Panc1 (cell line): ENCODE measurements around the gene NMB. TPM values are rescaled to one million over a fixed set of nuclear protein-coding genes. Genes with fewer than 3 reads are reported as not detected.

Experiments
- ATAC-seq: fragments of 200-7000 bp; cut with Tn5 transposase; 2 replicates; pipeline ENCODE4 v1.9.1; 2020; ENCODE audit warnings: mild to moderate bottlenecking, moderate library complexity
- BruUV-seq: library from RNA; stranded (reverse); fragments of 400-500 nt; replicated peaks from 2 replicates; lab custom pipeline; 2021; lab: Mats Ljungman, UMichigan
- CTCF ChIA-PET: fragments of 300-600 bp; sonication (Branson Sonifier 250); formaldehyde crosslinking; loops from one replicate; lab custom pipeline; 2022; ENCODE audit warnings: antibody characterized with exemption; lab: Charles Lee
- POLR2A ChIA-PET: fragments of 300-600 bp; sonication (Branson Sonifier 250); formaldehyde crosslinking; loops from one replicate; lab custom pipeline; 2022; ENCODE audit warnings: antibody characterized with exemption; lab: Charles Lee
- DNase-seq: peaks from one replicate; pipeline ENCODE4 v3.0.0-alpha.2; 2010; ENCODE audit warnings: low read depth, low spot score
- H3K27ac ChIP-seq: 2 replicates; pipeline ENCODE4 v1.5.1; 2011; ENCODE audit warnings: mild to moderate bottlenecking, low read length, inconsistent platforms
- H3K27me3 ChIP-seq: fragments of 200-500 bp; sonication (Bioruptor generic); 2 replicates; pipeline ENCODE4 v1.6.0; 2014; ENCODE audit warnings: low read length, inconsistent platforms; ENCODE audit not compliant: control insufficient read depth, insufficient read depth
- H3K36me3 ChIP-seq: fragments of 200-500 bp; sonication (Bioruptor generic); 2 replicates; pipeline ENCODE4 v1.5.1; 2014; ENCODE audit warnings: inconsistent platforms, mild to moderate bottlenecking, low read length, moderate library complexity; ENCODE audit not compliant: control insufficient read depth, insufficient read depth
- H3K4me1 ChIP-seq: 2 replicates; pipeline ENCODE4 v1.5.1; 2011; ENCODE audit warnings: inconsistent platforms, mild to moderate bottlenecking, low read length, moderate library complexity; ENCODE audit not compliant: control insufficient read depth, insufficient read depth
- H3K4me3 ChIP-seq, 2 experiments: 2 replicates each; pipeline ENCODE4 v1.5.1; 2011 to 2012; ENCODE audit warnings: low read depth in 2 of 2, low read length in 2 of 2, mild to moderate bottlenecking in 2 of 2, inconsistent platforms in 1 of 2, moderate library complexity in 1 of 2
- H3K9me3 ChIP-seq: fragments of 200-500 bp; sonication (Bioruptor generic); 2 replicates; pipeline ENCODE4 v1.5.1; 2014; ENCODE audit warnings: low read depth, mild to moderate bottlenecking, inconsistent platforms, low read length, moderate library complexity; ENCODE audit not compliant: control insufficient read depth, insufficient read depth
- POLR2AphosphoS5 ChIP-seq: IDR thresholded peaks from 2 replicates; pipeline ENCODE4 v1.6.1; 2012; ENCODE audit warnings: mild to moderate bottlenecking, low read depth, low read length, moderate library complexity
- SIN3A ChIP-seq: IDR thresholded peaks from 2 replicates; pipeline ENCODE4 v1.6.1; 2012; ENCODE audit warnings: low read depth, mild to moderate bottlenecking, low read length, moderate library complexity, borderline replicate concordance; ENCODE audit not compliant: insufficient read depth
- TCF7L2 ChIP-seq: IDR thresholded peaks from 2 replicates; pipeline ENCODE4 v1.6.1; 2011; ENCODE audit warnings: mild to moderate bottlenecking, low read depth, low read length, inconsistent platforms
- in situ Hi-C: cut with HindIII; loops from 2 replicates; pipeline ENCODE4 v1.10.0; 2016; ENCODE audit warnings: low sequenced_read_pairs, low pct_unique_long_range_greater_than_20kb
- intact Hi-C: fragments of 100-400 bp; cut with micrococcal nuclease; formaldehyde crosslinking; loops from one replicate; pipeline ENCODE4 v1.10.0; 2022; ENCODE audit not compliant: unreplicated experiment
- total RNA-seq: library from RNA; stranded (reverse); gene quantifications from one replicate; pipeline ENCODE4 v1.2.1, GENCODE V29; 2021; ENCODE audit not compliant: unreplicated experiment
- TF ChIP-seq, protein P1 (sequence below), 2 experiments: IDR thresholded peaks; 2 replicates each; pipeline ENCODE4 v1.6.1; 2011 to 2012; ENCODE audit warnings: low read depth in 2 of 2, control low read depth in 1 of 2, low read length in 1 of 2, mild to moderate bottlenecking in 1 of 2, moderate library complexity in 1 of 2; ENCODE audit not compliant: insufficient read depth in 1 of 2
- TF ChIP-seq, protein P2 (sequence below): fragments of 450-650 bp; IDR thresholded peaks from 2 replicates; pipeline ENCODE4 v1.5.1; 2017; ENCODE audit warnings: mild to moderate bottlenecking

Gene NMB
- total RNA-seq, 1 experiment from 2014 or later = 9.5 TPM

DNA sequence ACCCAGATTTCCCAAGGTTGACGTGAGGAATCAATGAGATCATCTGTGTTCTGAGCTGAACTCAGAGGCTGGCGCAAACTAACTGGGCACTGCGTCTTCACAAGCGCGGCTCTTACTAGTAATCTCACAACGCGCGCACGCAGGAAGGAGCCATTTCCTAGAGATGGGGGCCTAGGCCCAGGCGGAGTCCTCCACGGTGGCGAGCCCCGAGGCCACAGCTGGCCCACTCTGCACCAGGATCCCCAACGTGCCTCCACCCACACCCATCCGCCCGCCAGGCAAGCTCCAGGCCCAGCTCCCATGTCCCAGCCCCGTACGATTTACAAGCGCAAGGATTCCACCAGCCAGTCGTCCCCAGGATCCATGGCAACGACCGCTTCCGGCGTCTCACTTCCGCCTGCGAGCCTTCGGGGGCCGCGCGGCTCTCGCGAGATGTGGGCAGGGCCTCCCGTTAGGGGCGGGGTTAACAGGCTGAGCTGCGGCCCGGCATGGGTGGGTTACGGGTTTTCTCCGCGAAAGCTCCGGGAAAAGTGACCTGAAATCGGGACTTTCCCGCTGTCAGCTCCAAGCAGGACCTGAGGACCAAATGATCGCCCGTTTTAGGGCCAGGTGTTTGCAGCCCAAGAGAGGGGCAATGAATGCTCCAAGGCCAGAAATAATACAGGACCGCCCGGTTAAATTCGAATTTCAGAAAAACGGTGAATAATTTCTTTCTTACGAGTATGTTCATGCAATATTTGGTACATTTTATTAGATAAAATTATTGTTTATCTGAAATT lies 3.9 kb downstream of the NMB start, which contains the start of gene WDR73:
Gene WDR73 (minus strand): TSS at position 374 of the 779 bp plus-strand sequence. CDS start 9 bp downstream, at position 365.
- TF ChIP-seq TCF7L2 = 0 out of 2 replicates have a peak, but pooled peaks have one; percentile 35
- peak; percentile 92 for TF ChIP-seq POLR2AphosphoS5
- TF ChIP-seq, protein P1, sequence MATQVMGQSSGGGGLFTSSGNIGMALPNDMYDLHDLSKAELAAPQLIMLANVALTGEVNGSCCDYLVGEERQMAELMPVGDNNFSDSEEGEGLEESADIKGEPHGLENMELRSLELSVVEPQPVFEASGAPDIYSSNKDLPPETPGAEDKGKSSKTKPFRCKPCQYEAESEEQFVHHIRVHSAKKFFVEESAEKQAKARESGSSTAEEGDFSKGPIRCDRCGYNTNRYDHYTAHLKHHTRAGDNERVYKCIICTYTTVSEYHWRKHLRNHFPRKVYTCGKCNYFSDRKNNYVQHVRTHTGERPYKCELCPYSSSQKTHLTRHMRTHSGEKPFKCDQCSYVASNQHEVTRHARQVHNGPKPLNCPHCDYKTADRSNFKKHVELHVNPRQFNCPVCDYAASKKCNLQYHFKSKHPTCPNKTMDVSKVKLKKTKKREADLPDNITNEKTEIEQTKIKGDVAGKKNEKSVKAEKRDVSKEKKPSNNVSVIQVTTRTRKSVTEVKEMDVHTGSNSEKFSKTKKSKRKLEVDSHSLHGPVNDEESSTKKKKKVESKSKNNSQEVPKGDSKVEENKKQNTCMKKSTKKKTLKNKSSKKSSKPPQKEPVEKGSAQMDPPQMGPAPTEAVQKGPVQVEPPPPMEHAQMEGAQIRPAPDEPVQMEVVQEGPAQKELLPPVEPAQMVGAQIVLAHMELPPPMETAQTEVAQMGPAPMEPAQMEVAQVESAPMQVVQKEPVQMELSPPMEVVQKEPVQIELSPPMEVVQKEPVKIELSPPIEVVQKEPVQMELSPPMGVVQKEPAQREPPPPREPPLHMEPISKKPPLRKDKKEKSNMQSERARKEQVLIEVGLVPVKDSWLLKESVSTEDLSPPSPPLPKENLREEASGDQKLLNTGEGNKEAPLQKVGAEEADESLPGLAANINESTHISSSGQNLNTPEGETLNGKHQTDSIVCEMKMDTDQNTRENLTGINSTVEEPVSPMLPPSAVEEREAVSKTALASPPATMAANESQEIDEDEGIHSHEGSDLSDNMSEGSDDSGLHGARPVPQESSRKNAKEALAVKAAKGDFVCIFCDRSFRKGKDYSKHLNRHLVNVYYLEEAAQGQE (IDR thresholded peaks at IDR 0.05; ENCODE audit: insufficient read depth in 1 of 2, low read depth in 2 of 2, low read length in 1 of 2) = no peak
- peak; percentile 78 for TF ChIP-seq SIN3A
- DNase-seq = peak; percentile 57
- ATAC-seq = peak; percentile 92
- H3K9me3 ChIP-seq = no peaks in the 10 kb centered on the region
- no peaks in the 10 kb centered on the region for H3K27me3 ChIP-seq
- H3K4me3 ChIP-seq = peak within 1 kb of the TSS; percentile 87 to 92
- POLR2A ChIA-PET = no interaction called here
- H3K27ac ChIP-seq = peak within 1 kb of the TSS; percentile 96
- in situ Hi-C loops (no loop called here), intact Hi-C loops (no loop called here)
- H3K36me3 ChIP-seq = no peaks in the 10 kb centered on the region; the same call in 1 of the 2 replicates
- peaks cover 19% of the 10 kb centered on the region for H3K4me1 ChIP-seq
- CTCF ChIA-PET = interaction anchor here (0.6 to 1.0 kb wide), 2 partner anchors 17 to 274 kb away, joined by 3 to 4 read pairs; no protein-coding TSS in a partner anchor
- BruUV-seq = no TSS peak

DNA sequence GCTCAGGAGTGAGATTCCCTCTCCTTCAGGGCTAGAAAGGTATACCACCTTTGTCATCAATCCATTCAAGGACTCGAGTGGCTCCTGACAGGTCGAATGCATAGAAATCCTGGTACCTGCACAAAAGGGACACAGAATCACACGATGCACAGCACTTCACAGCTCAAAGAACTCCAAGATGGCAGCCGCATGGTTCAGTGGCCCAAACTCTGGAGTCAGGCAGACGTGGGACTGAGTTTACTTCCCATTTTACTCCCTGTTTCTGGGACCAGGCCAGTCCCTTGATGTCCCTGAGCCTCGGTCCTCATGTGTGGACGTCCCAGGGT lies 4.5 kb downstream of the NMB start:
- ChIA-PET POLR2A (no interaction called here), CTCF (interaction anchor here (0.6 to 1.1 kb wide), 3 partner anchors 17 to 275 kb away, joined by 3 to 4 read pairs (median 3); partner anchors contain the start of gene ZSCAN2)
- no peaks in the 10 kb centered on the region; the same call in none of the 2 replicates for H3K36me3 ChIP-seq
- ATAC-seq = no peak; the same call in 1 of the 2 replicates
- intact Hi-C loops (no loop called here), in situ Hi-C loops (no loop called here)
- H3K27me3 ChIP-seq = no peaks in the 10 kb centered on the region
- H3K4me1 ChIP-seq = peaks cover 14% of the 10 kb centered on the region
- no peaks in the 10 kb centered on the region for H3K9me3 ChIP-seq
- peak overlapping the region; percentile 96 for H3K27ac ChIP-seq
- TSS peak; percentile 94 for BruUV-seq
- peak overlapping the region; percentile 87 to 92 for H3K4me3 ChIP-seq
- DNase-seq = no peak
- TF ChIP-seq SIN3A (no peak), POLR2AphosphoS5 (no peak), TCF7L2 (no peak)
- TF ChIP-seq, protein P1 (IDR thresholded peaks at IDR 0.05; ENCODE audit: insufficient read depth in 1 of 2, low read depth in 2 of 2, low read length in 1 of 2) = no peak
- TF ChIP-seq, protein P2, sequence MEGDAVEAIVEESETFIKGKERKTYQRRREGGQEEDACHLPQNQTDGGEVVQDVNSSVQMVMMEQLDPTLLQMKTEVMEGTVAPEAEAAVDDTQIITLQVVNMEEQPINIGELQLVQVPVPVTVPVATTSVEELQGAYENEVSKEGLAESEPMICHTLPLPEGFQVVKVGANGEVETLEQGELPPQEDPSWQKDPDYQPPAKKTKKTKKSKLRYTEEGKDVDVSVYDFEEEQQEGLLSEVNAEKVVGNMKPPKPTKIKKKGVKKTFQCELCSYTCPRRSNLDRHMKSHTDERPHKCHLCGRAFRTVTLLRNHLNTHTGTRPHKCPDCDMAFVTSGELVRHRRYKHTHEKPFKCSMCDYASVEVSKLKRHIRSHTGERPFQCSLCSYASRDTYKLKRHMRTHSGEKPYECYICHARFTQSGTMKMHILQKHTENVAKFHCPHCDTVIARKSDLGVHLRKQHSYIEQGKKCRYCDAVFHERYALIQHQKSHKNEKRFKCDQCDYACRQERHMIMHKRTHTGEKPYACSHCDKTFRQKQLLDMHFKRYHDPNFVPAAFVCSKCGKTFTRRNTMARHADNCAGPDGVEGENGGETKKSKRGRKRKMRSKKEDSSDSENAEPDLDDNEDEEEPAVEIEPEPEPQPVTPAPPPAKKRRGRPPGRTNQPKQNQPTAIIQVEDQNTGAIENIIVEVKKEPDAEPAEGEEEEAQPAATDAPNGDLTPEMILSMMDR = no peak
